Superior temporal gyrus (tissue), 1 donor: ENCODE results near the gene KLF15.

ENCODE experiments used
- DNase-seq: peaks from one replicate; pipeline ENCODE4 v3.0.0-alpha.2; 2016; ENCODE audit errors: extremely low spot score

Gene KLF15

GRCh38 chr3:126320517-126321293, 36.5 kb downstream of the KLF15 start:
- DNase-seq, result no peak

DNA sequence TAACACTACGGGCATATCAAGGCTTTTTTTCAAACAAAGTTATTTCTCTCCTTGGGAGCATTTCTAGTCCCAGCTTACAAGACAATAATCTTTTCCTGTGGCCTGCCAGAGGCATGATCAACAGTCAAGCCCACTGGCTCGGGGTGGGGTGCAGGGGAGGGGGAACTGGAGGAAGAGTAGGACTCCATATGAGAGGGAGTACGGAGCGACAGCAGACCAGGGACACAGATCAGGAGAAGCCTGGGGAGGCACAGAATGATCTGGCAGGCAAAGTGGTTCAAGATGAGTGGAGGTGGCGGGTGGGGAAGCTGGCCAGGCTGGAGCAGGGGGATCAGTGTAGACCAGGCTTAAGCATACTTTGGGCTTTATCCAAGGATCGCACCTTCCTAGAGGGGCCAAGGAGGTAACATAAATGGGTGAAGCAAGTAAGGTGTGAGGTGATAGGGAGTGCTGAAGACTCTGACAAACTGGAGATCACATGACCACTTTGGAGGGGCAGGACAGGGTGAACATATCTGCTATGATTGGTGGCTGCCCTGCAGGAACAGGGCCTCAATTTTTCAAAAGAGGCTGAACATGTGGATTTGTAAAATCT, 37.4 kb downstream of the KLF15 start:
- no peak for DNase-seq

GRCh38 chr3:126317029-126317996, 39.9 kb downstream of the KLF15 start:
- DNase-seq, result no peak

DNA sequence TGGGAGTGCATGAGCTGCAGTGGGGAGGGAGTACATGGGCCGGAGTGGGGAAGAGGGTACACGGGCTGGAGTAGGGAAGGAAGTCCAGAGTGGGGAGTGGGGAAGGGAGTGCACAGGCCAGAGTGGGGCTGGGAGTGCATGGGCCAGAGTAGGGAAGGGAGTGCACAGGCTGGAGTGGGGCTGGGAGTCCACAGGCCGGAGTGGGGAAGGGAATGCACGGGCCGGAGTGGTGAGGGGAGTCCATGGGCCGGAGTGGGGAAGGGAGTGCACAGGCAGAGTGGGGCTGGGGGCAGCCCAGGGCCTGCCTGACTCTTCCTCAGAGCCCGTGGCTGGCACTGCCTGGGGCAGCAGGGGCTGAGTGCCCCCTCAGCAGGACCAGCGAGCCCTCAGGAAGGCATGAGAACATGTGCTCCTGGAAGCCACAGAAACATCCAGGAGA, 40.7 kb downstream of the KLF15 start:
- DNase-seq, result no peak

- no peak for DNase-seq
These were observed 41.2 kb downstream of the KLF15 start for GRCh38 chr3:126316031-126316461.

DNA sequence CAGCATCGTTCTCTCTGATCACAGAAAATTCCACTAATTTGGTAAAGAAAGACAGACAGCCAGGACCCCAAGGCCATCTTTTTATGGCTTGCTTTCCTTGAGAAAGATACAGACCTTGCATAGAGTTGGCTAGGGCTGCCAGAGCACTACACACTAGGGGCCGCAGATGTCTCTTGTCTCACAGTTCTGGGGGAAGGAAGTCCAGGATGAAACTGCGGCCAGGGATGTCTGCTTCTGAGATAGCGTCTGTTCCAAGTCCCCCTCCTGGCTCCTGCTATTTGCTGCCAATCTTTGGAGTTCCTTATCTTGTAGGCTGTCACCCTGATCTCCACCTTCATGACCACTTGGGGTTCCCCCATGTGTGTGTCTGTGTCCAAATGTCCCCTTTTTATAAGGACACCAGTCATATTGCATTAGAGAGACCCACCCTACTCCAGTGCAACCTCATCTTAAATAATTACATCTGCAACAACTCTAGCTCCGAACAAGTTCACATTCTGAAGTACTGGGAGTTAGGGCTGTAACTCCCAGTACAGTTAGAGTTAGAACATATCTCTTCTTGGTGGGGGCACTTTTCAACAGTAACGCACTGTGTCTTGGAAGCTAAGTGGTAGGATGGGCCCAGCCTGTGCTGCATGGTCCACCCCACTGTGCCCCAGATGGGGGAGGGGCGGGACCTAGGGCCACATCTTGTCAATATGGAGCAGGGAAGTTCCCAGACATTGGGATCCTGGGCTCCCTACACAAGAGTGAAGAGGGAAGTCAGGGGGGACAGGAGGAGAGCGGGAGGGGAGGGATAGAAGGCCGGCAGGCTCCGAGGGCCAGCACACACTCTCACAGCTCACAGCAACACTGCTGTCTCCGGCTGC, 42.2 kb downstream of the KLF15 start:
- no peak for DNase-seq

GRCh38 chr3:126314305-126314789, 42.9 kb downstream of the KLF15 start:
- no peak for DNase-seq

DNA sequence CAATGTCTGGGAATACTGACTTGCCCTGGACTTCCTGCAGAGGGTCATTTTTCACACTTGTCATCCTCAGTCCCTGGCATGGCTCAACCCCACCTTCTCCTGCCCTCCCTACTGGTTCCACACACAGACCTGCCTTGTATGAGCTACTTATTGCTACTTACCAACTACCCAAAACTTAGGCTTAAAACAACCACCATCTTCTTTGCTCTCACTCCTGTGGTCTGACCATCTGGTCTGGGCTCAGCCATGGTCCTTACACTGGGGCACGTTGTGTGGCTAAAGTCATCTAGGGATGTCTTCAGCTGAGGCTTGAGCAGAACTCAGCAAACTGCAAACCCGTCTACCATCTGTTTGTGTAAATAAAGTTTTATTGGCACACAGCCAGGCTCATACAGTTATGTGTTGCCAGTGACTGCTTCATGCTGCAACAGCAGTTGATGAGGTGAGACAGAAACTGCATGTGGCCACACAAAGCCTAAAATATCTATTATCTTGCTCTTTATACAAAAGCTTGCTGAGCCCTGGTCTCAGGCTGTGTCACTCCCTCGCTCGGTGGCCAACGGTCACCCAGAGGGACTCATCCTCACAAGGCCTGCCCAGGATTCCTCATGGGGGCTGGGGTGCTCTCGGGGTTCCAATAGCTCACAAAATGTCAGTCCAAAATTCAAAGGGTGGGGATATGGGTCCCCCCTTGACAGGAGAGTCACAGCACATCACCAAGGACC, 43.5 kb downstream of the KLF15 start:
- DNase-seq, result no peak

DNA sequence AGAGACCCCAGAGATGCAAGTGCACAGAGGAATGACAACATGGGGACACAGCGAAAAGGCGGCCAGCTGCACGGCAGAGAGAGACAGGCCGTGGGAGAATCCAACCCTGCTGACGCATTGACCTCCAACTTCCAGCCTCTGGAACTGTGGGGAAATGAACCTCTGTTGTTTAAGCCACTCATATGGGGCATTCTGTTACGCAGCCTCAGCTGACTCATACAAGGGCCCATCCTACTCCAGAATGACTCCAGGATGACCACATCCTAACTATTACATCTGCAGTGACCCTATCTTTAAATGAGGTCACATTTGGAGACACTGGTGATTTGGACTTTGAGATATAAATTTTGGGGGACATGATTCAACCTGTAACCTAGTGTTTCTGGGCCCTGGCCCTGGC, 44.0 kb downstream of the KLF15 start:
- DNase-seq, result no peak

- DNase-seq, result no peak
These were observed 44.9 kb downstream of the KLF15 start for GRCh38 chr3:126312341-126312740.

DNA sequence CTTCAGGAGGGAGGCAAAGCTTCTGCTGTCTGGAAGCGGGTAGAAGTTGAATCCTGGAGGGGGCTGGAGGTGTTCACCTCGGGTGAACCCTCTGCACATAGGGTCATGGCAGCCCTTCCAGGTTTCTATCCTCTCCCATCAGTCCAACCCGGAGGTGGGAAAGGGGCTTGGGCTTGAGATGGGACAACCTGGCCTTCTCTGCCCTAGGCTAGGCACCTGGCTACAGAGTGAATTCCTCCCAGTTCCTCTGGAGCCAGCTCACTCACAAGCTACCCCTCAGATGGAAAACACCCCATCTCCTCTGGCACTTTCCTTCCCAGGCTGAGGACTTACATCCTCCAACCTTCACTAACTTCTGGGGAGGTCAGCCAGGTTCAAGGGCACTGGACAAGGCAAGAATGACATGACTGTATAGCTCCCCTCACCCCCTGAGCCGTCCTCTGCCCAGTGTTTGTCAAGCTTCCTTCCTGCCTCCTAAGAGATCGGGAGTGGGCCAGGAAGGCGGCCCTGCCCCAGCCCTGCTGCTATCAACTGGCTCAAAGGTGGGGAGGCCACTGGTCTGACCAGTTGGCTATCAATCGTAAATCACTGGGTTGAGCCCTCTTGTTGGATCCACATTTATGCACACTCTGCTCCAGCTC, 45.8 kb downstream of the KLF15 start:
- no peak for DNase-seq

- DNase-seq, result no peak
These were observed 46.4 kb downstream of the KLF15 start for GRCh38 chr3:126310816-126311215.

- no peak for DNase-seq
These were observed 47.1 kb downstream of the KLF15 start for GRCh38 chr3:126309861-126310655.

DNA sequence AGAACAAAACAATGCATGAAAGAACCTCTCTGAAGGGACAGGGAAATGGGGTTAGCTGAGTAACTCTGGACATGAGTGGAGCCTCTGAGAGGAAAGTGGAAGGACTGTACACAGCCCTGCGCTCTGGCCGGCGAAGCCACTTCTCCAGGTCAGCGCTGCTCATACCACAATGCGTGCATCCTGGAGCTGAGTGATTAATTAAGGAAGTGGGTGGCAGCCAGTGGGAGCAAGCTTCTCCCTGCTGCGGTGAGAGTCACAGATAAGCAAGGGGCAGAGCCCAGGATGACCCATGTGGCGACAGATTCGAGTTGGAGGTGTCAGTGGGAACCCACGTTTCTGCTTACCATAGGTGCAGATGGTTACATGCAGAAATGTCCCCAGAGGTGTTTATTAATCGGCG, 48.0 kb downstream of the KLF15 start:
- no peak for DNase-seq

GRCh38 chr3:126308394-126309125, 48.6 kb downstream of the KLF15 start:
- no peak for DNase-seq

GRCh38 chr3:126307591-126308393, 49.4 kb downstream of the KLF15 start:
- no peak for DNase-seq

DNA sequence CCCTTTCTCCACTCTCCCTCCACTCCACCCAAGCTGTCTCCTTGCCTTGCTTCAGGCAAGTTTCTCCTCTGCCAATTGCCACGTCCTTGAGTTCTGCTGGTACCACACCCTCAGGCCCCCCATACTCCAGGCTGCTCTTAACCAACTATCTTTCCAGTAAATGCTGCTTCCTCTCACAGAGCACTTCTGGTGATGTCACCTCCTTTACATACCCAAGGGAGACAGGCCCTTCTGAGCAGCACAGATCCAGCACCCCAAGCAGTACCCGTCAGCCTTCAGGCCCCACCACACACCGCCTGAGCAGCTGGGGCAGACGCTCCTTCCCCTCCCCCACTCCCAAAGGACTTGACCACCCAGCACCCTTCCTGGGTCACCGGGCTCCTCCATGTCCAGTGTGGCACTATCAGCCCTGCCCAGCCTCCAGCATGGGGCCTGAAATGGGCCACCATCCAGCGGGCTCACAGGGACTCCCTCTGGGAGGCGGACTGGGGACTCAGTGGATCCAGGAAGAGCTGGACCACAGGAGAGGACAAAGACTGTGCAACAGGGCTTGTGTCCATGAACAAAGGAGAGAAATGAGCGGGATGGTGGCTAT, 50.2 kb downstream of the KLF15 start:
- DNase-seq, result no peak
